GM12875 (cell line): Measurements from ENCODE around the gene TMUB2.

Source experiments
- H3K4me3 ChIP-seq: one replicate; pipeline ENCODE4 v1.5.1; 2011; ENCODE audit warnings: low read depth, low read length, control low read depth
- TF ChIP-seq, protein P1 (sequence below): IDR thresholded peaks from 2 replicates; pipeline ENCODE4 v1.5.1; 2011; ENCODE audit warnings: low read depth, mild to moderate bottlenecking, control low read depth, inconsistent platforms, low read length, moderate library complexity, borderline replicate concordance; ENCODE audit not compliant: insufficient read depth

TMUB2 gene

DNA sequence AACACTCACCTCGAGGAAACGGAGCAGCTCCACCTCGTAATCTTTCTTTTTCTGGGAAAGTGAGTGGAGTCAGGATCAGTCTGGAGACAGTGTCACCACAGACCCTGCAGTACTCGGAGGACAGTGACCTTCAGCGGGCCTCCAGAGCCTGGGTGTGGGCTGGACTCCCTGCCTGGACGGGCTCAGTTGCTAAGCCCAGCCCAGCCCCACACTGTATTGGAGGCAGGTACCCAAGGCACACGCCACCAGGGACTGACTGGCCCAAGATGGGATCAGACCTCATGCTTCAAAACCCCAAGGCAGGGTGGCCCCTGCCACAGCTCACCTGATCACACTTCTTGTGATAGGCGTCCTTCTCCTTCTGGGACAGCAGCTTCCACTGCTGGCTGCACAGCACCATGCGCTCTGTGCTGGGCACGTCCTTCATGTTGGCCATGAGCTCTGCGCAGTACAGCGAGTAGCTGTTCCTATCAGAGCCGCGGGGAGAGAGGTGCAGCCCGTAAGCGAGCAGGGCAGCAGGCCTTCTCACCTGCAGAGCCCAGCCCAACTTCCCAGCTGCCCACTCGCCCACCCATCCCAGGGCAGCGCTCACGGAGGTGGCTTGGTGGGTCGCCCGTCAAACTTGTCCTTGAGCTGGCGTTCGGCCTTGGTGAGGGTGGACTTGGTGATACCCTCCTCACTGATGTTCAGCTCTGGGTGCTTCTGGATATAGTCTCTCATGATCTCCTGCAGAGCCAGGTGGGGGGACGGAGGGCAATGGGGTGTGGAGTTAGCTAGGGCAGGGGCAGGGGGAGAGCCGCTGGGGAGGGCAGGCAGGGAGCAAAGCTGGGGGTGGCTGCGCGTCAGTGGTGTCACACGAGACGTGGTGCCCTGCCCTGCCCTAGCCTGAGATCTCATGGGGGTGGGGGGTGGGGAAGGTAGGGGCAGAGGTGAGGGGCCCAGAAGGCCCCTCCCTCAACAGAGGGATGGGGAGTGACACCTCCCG is 24.8 kb downstream of the TMUB2 start:
- H3K4me3 ChIP-seq = no peak overlapping the region
- TF ChIP-seq, protein P1, sequence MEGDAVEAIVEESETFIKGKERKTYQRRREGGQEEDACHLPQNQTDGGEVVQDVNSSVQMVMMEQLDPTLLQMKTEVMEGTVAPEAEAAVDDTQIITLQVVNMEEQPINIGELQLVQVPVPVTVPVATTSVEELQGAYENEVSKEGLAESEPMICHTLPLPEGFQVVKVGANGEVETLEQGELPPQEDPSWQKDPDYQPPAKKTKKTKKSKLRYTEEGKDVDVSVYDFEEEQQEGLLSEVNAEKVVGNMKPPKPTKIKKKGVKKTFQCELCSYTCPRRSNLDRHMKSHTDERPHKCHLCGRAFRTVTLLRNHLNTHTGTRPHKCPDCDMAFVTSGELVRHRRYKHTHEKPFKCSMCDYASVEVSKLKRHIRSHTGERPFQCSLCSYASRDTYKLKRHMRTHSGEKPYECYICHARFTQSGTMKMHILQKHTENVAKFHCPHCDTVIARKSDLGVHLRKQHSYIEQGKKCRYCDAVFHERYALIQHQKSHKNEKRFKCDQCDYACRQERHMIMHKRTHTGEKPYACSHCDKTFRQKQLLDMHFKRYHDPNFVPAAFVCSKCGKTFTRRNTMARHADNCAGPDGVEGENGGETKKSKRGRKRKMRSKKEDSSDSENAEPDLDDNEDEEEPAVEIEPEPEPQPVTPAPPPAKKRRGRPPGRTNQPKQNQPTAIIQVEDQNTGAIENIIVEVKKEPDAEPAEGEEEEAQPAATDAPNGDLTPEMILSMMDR = no peak

DNA sequence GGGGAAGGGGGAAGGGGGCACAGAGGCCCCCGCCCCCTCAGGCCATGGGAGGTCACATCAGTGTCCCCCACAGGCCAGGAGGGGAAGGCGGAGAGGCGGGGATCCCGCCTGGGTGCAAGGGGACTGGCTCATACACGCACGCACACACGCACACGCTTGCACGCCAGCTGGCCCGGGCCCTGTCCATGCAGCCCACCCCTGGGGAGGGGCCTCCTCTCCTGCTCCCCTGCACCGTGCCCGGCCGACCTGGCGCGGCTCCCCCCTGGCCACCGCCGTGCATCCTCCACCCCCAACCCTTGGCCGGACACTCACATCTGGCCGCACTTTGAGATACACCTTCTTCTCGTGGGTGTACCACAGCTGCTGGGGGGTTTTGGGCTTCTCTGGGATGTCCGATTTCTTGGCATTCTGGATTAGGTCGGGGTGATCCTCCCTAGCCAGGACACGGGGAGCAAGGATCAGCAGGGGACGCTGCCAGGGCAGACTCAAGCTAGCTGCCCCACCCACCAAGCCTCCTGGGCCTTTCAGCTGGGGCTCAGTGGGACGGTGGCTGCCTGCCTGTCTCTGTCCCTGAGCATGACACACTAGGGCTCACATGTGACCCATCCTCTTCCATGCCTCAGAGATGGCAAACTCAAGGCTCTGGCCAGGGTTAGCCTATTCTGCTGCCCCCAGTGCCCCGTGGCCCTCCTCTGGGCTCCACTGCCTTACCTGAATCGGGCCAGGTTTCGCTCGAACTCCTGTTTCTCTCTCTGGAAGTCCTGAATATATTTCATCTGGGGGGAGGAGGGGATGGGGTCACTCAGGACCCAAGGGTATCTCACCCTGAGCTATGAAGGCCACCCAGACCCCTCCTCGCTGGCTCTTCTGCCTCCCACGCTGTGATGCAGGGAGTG is 26.0 kb downstream of the TMUB2 start:
- TF ChIP-seq, protein P1 = no peak
- no peak overlapping the region for H3K4me3 ChIP-seq

DNA sequence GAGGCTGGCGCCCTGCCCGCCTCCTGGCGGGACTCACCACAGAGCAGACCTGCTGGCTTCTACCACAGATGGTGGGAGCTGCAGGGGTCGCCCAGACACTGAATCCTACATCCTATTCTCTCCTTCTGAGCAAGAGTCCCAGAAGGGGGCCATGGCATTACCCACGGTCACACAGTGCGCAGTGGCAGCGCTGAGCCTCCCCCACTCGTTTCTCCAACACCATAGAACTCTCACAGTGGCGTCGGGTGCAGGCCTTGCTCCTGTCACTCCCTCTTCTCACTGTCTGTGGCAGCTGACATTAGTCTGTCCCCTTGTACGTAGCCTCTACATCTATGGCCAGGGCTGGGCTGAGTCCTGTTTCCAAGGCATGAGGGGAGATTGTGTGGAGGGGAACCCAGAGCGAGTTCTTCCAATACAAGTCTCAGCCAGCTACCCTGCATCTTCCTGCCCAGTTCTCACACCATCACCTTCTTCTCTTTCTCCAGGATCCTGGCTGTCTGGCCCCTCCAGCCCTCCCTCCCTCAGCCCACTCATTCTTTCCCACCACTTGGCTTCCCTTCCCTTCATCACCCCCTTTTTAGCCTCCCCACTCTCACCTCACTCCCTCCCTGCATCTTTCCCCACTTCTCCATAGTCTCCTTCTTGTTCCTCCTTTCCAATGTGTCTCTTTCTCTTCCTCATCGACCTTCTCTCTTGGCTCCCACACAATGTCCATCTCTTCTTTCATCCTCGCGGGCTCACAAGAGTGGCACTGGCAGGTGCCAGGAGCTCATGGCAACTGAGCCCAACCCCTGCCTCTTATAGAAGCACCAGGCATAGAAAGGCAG is 26.8 kb downstream of the TMUB2 start:
- H3K4me3 ChIP-seq = no peak overlapping the region
- TF ChIP-seq, protein P1 = no peak

DNA sequence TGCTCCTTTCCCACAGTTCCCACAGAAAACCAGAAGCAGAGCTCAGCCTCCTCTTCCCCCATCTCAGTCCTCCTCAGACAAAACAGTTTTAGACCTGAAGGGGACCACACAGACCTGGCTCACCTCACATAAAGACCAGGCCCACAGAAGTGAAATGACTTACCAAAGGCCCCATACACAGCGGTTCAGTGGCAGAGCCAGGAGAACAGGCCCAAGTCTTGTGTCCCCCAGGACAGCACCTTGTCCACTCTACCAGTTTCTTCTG is 27.4 kb downstream of the TMUB2 start:
- no peak overlapping the region for H3K4me3 ChIP-seq
- TF ChIP-seq, protein P1 = no peak

DNA sequence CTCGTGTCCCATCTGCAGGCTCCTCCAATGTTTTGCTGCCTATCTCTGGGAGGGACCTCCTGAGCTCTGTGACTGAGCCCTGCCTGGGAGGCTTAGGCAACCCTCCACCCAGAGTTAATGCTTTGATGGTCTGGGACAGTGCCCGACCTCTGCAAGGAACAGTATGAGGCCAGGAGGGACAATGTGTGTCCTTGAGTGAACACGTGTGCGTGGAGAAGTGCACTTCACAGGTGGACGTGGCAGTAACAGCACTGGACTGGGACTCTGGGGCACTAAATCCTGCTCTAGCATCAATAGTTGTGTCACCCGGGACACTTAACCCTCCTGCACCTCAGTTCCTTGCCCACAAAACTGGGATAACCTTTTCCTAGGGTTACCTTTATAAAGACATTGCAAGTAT is 28.1 kb downstream of the TMUB2 start:
- no peak overlapping the region for H3K4me3 ChIP-seq
- TF ChIP-seq, protein P1 = no peak

DNA sequence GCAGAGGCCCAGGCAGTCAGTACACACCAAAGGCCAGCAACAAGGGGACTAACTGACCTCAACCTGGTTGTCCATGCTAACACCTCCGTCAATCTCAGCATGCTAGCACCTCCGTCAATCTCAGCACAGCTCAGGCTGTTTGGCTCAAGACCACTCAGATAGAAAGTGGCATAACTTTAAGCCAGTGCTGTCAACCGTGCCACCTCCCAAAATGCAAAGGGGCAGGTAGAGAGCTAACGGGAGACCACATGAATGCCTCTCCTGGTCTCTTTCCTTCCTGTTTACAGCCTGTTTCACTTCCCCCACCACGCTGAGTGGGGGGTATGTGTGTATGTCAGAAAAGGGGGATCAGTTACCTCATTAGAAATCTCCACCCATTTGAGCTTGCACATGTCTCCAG is 29.4 kb downstream of the TMUB2 start:
- H3K4me3 ChIP-seq = peak overlapping the region; percentile 73
- TF ChIP-seq, protein P1 = no peak
